ENCODE measurements around the gene ABCC4. TPM values are rescaled to one million over a fixed set of nuclear protein-coding genes. Genes with fewer than 3 reads are reported as not detected.

The ABCC4 gene
- total RNA-seq, 1 donor from 2014 or later: 10.6 TPM

DNA sequence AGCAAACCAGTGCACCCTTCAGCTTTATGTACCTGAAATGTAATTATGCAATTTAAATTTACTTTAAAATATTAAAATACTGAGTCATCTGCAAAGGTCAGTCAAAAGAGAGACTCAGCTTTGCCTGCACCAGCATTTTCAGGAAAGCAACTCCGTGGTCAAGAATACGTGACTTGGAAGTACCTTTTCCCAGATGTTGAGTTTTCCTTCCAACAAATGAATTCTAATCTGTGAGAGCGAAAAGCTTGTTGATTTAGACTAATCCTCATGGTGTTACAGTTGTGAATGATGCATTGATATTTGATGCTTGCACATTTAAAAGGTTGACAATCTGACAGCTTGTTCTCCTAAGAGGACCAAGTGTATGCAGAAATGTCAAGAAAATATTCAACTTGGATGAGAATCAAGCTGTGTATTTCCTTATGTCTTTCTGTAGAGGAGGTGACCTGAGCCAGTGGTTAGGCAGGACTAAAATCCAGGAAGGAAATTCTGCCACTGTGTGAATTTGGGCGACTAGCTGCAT lies 270.4 kb downstream of the ABCC4 start:
- Mint-ChIP-seq H3K27ac (ENCODE audit: unreplicated experiment) (no peak overlapping the region), H3K4me3 (ENCODE audit: unreplicated experiment) (no peak overlapping the region), H3K36me3 (ENCODE audit: low read depth) (peaks cover 4% of the 10 kb centered on the region), H3K4me1 (ENCODE audit: low read depth) (no peaks in the 10 kb centered on the region), H3K27me3 (ENCODE audit: low read depth) (no peaks in the 10 kb centered on the region), H3K9me3 (ENCODE audit: low read depth) (peaks cover 13% of the 10 kb centered on the region)
- no peak for DNase-seq (ENCODE audit: low spot score)
- TF ChIP-seq, protein P1, sequence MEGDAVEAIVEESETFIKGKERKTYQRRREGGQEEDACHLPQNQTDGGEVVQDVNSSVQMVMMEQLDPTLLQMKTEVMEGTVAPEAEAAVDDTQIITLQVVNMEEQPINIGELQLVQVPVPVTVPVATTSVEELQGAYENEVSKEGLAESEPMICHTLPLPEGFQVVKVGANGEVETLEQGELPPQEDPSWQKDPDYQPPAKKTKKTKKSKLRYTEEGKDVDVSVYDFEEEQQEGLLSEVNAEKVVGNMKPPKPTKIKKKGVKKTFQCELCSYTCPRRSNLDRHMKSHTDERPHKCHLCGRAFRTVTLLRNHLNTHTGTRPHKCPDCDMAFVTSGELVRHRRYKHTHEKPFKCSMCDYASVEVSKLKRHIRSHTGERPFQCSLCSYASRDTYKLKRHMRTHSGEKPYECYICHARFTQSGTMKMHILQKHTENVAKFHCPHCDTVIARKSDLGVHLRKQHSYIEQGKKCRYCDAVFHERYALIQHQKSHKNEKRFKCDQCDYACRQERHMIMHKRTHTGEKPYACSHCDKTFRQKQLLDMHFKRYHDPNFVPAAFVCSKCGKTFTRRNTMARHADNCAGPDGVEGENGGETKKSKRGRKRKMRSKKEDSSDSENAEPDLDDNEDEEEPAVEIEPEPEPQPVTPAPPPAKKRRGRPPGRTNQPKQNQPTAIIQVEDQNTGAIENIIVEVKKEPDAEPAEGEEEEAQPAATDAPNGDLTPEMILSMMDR (IDR thresholded peaks at IDR 0.05): no peak

DNA sequence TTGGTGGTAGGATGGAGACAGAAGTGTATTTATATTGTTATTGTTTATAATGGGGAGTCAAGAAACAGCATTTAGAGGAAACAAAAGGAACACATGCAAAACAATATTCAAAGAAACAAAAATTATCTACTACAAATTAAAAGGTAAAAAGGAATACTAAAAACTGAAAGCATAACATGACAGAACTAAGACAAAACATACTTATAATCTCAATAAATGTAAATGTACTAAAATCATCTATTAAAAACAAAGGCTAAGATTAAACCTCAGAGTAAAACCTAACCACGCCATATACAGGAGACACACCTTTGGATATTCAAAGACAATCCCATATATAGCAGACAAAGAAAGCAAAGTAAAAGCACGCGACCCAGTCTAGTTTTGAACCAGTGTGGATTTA lies 273.6 kb downstream of the ABCC4 start:
- TF ChIP-seq, protein P1 (IDR thresholded peaks at IDR 0.05): no peak
- peaks cover 13% of the 10 kb centered on the region for H3K9me3 Mint-ChIP-seq (ENCODE audit: low read depth)
- H3K4me3 Mint-ChIP-seq (ENCODE audit: unreplicated experiment): no peak overlapping the region
- no peaks in the 10 kb centered on the region for H3K4me1 Mint-ChIP-seq (ENCODE audit: low read depth)
- DNase-seq (ENCODE audit: low spot score): no peak
- no peaks in the 10 kb centered on the region for H3K27me3 Mint-ChIP-seq (ENCODE audit: low read depth)
- no peak overlapping the region for H3K27ac Mint-ChIP-seq (ENCODE audit: unreplicated experiment)
- H3K36me3 Mint-ChIP-seq (ENCODE audit: low read depth): peaks cover 7% of the 10 kb centered on the region

DNA sequence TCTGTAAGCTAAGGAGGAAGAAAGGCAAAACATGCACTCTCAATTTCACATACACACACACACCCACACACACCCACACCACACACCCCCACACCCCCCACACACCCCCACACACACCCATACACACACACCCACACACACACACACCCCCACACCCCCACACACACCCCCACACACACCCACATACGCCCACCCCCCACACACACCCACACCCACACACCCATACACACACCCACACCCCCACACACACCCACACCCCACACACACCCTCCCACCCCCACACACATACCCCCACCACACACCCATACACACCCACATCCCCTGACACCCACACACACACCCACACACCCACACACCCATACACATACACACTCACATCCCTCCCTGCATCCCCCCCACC lies 276.1 kb downstream of the ABCC4 start:
- Mint-ChIP-seq H3K27ac (ENCODE audit: unreplicated experiment) (no peak overlapping the region), H3K27me3 (ENCODE audit: low read depth) (no peaks in the 10 kb centered on the region), H3K9me3 (ENCODE audit: low read depth) (peaks cover 13% of the 10 kb centered on the region), H3K4me3 (ENCODE audit: unreplicated experiment) (no peak overlapping the region), H3K36me3 (ENCODE audit: low read depth) (peaks cover 9% of the 10 kb centered on the region), H3K4me1 (ENCODE audit: low read depth) (no peaks in the 10 kb centered on the region)
- no peak for DNase-seq (ENCODE audit: low spot score)
- TF ChIP-seq, protein P1 (IDR thresholded peaks at IDR 0.05): no peak

DNA sequence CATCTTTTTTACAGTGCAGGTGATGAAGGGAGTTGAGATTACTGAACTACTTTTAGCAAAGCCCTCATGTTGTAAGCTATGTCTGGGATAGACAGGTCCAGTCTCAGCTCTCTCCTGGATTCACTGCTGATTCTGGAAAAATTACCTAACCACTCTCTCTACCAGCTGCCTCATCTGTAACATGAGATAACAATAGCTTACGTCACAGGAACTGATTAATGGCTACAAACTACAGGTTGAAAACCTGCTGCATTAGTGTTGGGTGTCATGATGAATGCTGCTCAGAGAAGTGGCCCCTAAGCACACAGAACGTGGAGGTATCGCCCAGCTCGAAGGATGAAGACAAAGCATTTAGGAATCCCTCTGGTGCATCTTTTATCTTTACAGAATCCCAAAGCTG lies 277.8 kb downstream of the ABCC4 start:
- Mint-ChIP-seq H3K27ac (ENCODE audit: unreplicated experiment) (no peak overlapping the region), H3K27me3 (ENCODE audit: low read depth) (no peaks in the 10 kb centered on the region), H3K4me1 (ENCODE audit: low read depth) (no peaks in the 10 kb centered on the region), H3K4me3 (ENCODE audit: unreplicated experiment) (no peak overlapping the region), H3K36me3 (ENCODE audit: low read depth) (peaks cover 10% of the 10 kb centered on the region), H3K9me3 (ENCODE audit: low read depth) (peaks cover 13% of the 10 kb centered on the region)
- DNase-seq (ENCODE audit: low spot score): no peak
- TF ChIP-seq, protein P1 (IDR thresholded peaks at IDR 0.05): no peak

DNA sequence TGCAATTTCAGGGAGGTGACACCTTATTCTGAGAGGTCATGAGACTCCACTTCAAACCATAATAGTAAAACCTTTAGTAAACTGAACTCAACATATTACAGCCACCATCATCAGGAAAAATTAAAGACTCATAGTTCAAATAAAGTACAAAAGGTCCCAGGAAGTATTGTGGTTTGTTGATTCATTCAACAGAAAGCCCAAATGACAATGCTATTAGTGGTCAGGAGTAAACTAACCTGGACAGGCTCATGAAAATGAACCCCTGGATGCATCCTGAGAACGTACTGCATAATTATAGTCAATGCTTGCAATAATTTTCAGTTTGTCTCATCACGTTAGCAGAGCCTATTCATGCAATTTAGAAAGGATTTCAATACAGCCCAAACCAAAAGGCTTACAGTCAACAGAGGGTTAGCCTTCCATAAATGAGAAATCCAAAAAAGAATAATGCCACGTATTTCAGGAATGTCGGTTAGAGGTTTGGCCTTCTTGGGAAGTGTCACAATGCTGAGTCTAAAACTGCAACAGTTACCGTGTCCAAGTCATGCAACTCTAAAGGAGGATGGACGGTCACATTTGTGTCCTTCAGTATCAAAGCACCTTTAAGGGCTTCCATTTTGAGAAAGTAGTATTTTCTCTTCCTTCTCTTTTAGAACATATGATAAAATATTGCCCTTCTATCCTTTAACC lies 280.8 kb downstream of the ABCC4 start:
- H3K9me3 Mint-ChIP-seq (ENCODE audit: low read depth): peaks cover 3% of the 10 kb centered on the region
- TF ChIP-seq, protein P1 (IDR thresholded peaks at IDR 0.05): no peak
- no peaks in the 10 kb centered on the region for H3K27me3 Mint-ChIP-seq (ENCODE audit: low read depth)
- DNase-seq (ENCODE audit: low spot score): no peak
- H3K27ac Mint-ChIP-seq (ENCODE audit: unreplicated experiment): no peak overlapping the region
- H3K4me3 Mint-ChIP-seq (ENCODE audit: unreplicated experiment): no peak overlapping the region
- peaks cover 8% of the 10 kb centered on the region for H3K36me3 Mint-ChIP-seq (ENCODE audit: low read depth)
- H3K4me1 Mint-ChIP-seq (ENCODE audit: low read depth): no peaks in the 10 kb centered on the region
